Smooth muscle cell (in vitro differentiated cells): ENCODE data around the gene IER5. TPM values are rescaled to one million over a fixed set of nuclear protein-coding genes. Genes with fewer than 3 reads are reported as not detected.

Source experiments
- DNase-seq: peaks from one replicate; lab custom pipeline; 2025; ENCODE audit not compliant: unreplicated experiment; lab: John Stamatoyannopoulos, UW
- H2AFZ ChIP-seq: fragments of 200-600 bp; sonication (generic); 2 replicates; pipeline ENCODE4 v1.6.0; 2016; ENCODE audit warnings: antibody characterized with exemption, low read depth, mild to moderate bottlenecking
- H3F3A ChIP-seq: fragments of 200-600 bp; sonication (generic); 2 replicates; pipeline ENCODE4 v1.6.0; 2017; ENCODE audit warnings: antibody characterized with exemption, low read depth
- H3K27ac ChIP-seq: fragments of 200-600 bp; sonication (generic); 2 replicates; pipeline ENCODE4 v1.5.1; 2016; ENCODE audit warnings: low read depth, mild to moderate bottlenecking
- H3K27me3 ChIP-seq: fragments of 200-600 bp; sonication (generic); 2 replicates; pipeline ENCODE4 v1.6.1; 2016; ENCODE audit warnings: low read depth, mild to moderate bottlenecking
- H3K36me3 ChIP-seq: fragments of 200-600 bp; sonication (generic); 2 replicates; pipeline ENCODE4 v1.5.1; 2016; ENCODE audit warnings: low read depth
- H3K4me1 ChIP-seq: fragments of 200-600 bp; sonication (generic); 2 replicates; pipeline ENCODE4 v1.5.1; 2016; ENCODE audit warnings: low read depth
- H3K4me2 ChIP-seq: fragments of 200-600 bp; sonication (generic); 2 replicates; pipeline ENCODE4 v1.6.0; 2016; ENCODE audit warnings: mild to moderate bottlenecking
- H3K4me3 ChIP-seq: fragments of 200-600 bp; sonication (generic); 2 replicates; pipeline ENCODE4 v1.5.1; 2016; ENCODE audit warnings: mild to moderate bottlenecking
- H3K79me2 ChIP-seq: fragments of 200-600 bp; sonication (generic); 2 replicates; pipeline ENCODE4 v1.6.0; 2016; ENCODE audit warnings: low read depth, mild to moderate bottlenecking
- H3K9ac ChIP-seq: fragments of 200-600 bp; sonication (generic); 2 replicates; pipeline ENCODE4 v1.6.0; 2016; ENCODE audit warnings: low read depth
- H3K9me3 ChIP-seq: fragments of 200-600 bp; sonication (generic); replicated peaks from 2 replicates; pipeline ENCODE4 v1.5.1; 2016; ENCODE audit warnings: low read depth
- H4K20me1 ChIP-seq: fragments of 200-600 bp; sonication (generic); 2 replicates; pipeline ENCODE4 v1.6.0; 2016; ENCODE audit warnings: low read depth
- CTCF ChIP-seq: fragments of 200-600 bp; sonication (generic); IDR thresholded peaks from 2 replicates; pipeline ENCODE4 v1.5.1; 2017; ENCODE audit warnings: borderline replicate concordance, mild to moderate bottlenecking, antibody characterized with exemption; ENCODE audit not compliant: insufficient read depth, poor library complexity, severe bottlenecking
- WGBS: methylation state at CpG from one replicate; pipeline ENCODE4 v1.1.7; 2016; ENCODE audit warnings: low lambda C conversion rate; 5-methylcytosine and 5-hydroxymethylcytosine counted together
- polyA plus RNA-seq: library from polyadenylated mRNA; unstranded; fragments of >200 nt; fragmentation: Nextera tagmentation; extraction: Ambion mirVana; gene quantifications from 2 replicates; pipeline ENCODE4 v1.2.1, GENCODE V29; 2016
- total RNA-seq: library from RNA; depleted of rRNA; stranded (reverse); fragments of >200 nt; gene quantifications from 2 replicates; pipeline ENCODE4 v1.2.3, GENCODE V29; 2014

The IER5 gene
- total and polyA plus RNA-seq, 2 experiments from 2014 or later, result 35.1 to 39.9 TPM

GRCh38 chr1:181120924-181121323, 32.4 kb downstream of the IER5 start:
- Histone ChIP-seq H3K9me3 (no peaks in the 10 kb centered on the region), H3K27me3 (no peaks in the 10 kb centered on the region), H2AFZ (no peak overlapping the region), H3K4me1 (peaks cover 13% of the 10 kb centered on the region), H4K20me1 (no peaks in the 10 kb centered on the region), H3K9ac (no peak overlapping the region), H3K79me2 (no peaks in the 10 kb centered on the region), H3K36me3 (no peaks in the 10 kb centered on the region), H3K4me2 (no peak overlapping the region), H3K4me3 (no peak overlapping the region), H3K27ac (no peak overlapping the region), H3F3A (no peaks in the 10 kb centered on the region)
- no peak for TF ChIP-seq CTCF
- 57% methylated on average over 2 of the region's 2 CpGs for WGBS
- no peak for DNase-seq

- H3K27me3 ChIP-seq, result no peaks in the 10 kb centered on the region
- H3K27ac ChIP-seq, result no peak overlapping the region
- no peaks in the 10 kb centered on the region for H4K20me1 ChIP-seq
- no peak for TF ChIP-seq CTCF
- H3K36me3 ChIP-seq, result no peaks in the 10 kb centered on the region
- H3K79me2 ChIP-seq, result no peaks in the 10 kb centered on the region
- H3K9me3 ChIP-seq, result no peaks in the 10 kb centered on the region
- WGBS, result 80% methylated on average over 5 of the region's 5 CpGs
- DNase-seq, result no peak
- no peak overlapping the region for H3K4me3 ChIP-seq
- no peaks in the 10 kb centered on the region for H3F3A ChIP-seq
- H3K4me1 ChIP-seq, result peaks cover 13% of the 10 kb centered on the region
- no peak overlapping the region for H3K4me2 ChIP-seq
- no peak overlapping the region for H3K9ac ChIP-seq
- H2AFZ ChIP-seq, result no peak overlapping the region
These were observed 33.0 kb downstream of the IER5 start for GRCh38 chr1:181121498-181121897.

- no peaks in the 10 kb centered on the region for H3K9me3 ChIP-seq
- H3K27me3 ChIP-seq, result no peaks in the 10 kb centered on the region
- no peaks in the 10 kb centered on the region for H3F3A ChIP-seq
- no peak overlapping the region for H3K4me2 ChIP-seq
- H3K79me2 ChIP-seq, result no peaks in the 10 kb centered on the region
- no peak overlapping the region for H3K9ac ChIP-seq
- DNase-seq, result no peak
- WGBS, result 91% methylated on average over 5 of the region's 5 CpGs
- no peaks in the 10 kb centered on the region for H4K20me1 ChIP-seq
- no peak for TF ChIP-seq CTCF
- no peak overlapping the region for H3K4me3 ChIP-seq
- no peak overlapping the region for H3K27ac ChIP-seq
- no peaks in the 10 kb centered on the region for H3K36me3 ChIP-seq
- peaks cover 18% of the 10 kb centered on the region for H3K4me1 ChIP-seq
- no peak overlapping the region for H2AFZ ChIP-seq
These were observed 33.7 kb downstream of the IER5 start for GRCh38 chr1:181122222-181122621.

- DNase-seq, result no peak
- no peaks in the 10 kb centered on the region for H3K36me3 ChIP-seq
- TF ChIP-seq CTCF, result no peak
- peaks cover 16% of the 10 kb centered on the region for H3K4me1 ChIP-seq
- H4K20me1 ChIP-seq, result no peaks in the 10 kb centered on the region
- H3K4me2 ChIP-seq, result no peak overlapping the region
- no peaks in the 10 kb centered on the region for H3K27me3 ChIP-seq
- H3K9me3 ChIP-seq, result no peaks in the 10 kb centered on the region
- no peaks in the 10 kb centered on the region for H3K79me2 ChIP-seq
- 79% methylated on average over 3 of the region's 3 CpGs for WGBS
- H2AFZ ChIP-seq, result no peak overlapping the region
- H3K27ac ChIP-seq, result no peak overlapping the region
- H3F3A ChIP-seq, result no peaks in the 10 kb centered on the region
- no peak overlapping the region for H3K9ac ChIP-seq
- no peak overlapping the region for H3K4me3 ChIP-seq
These were observed 34.7 kb downstream of the IER5 start for GRCh38 chr1:181123173-181123572.
